GM12801 (cell line): ENCODE data around the gene ZSWIM3.

Experiments
- CTCF ChIP-seq: IDR thresholded peaks from one replicate; pipeline ENCODE4 v1.5.1; 2011; ENCODE audit warnings: control low read depth; ENCODE audit not compliant: insufficient read length; ENCODE audit errors: extremely low read depth

Gene ZSWIM3

GRCh38 chr20:45904583-45905504, 47.4 kb downstream of the ZSWIM3 start:
- no peak for TF ChIP-seq CTCF

GRCh38 chr20:45905505-45906079, 48.2 kb downstream of the ZSWIM3 start:
- TF ChIP-seq CTCF, result no peak

- TF ChIP-seq CTCF, result no peak
Measured at GRCh38 chr20:45907219-45907948, 50.0 kb downstream of the ZSWIM3 start.

GRCh38 chr20:45908084-45908483, 50.7 kb downstream of the ZSWIM3 start:
- TF ChIP-seq CTCF, result no peak

- no peak for TF ChIP-seq CTCF
Measured at GRCh38 chr20:45909336-45909808, 52.0 kb downstream of the ZSWIM3 start.

GRCh38 chr20:45909817-45910669, 52.6 kb downstream of the ZSWIM3 start:
- TF ChIP-seq CTCF, result no peak
